ENCODE results near the gene GPX5. TPM values are rescaled to one million over a fixed set of nuclear protein-coding genes. Genes with fewer than 3 reads are reported as not detected.

The GPX5 gene
- total RNA-seq, 1 experiment from 2014 or later = not detected

DNA sequence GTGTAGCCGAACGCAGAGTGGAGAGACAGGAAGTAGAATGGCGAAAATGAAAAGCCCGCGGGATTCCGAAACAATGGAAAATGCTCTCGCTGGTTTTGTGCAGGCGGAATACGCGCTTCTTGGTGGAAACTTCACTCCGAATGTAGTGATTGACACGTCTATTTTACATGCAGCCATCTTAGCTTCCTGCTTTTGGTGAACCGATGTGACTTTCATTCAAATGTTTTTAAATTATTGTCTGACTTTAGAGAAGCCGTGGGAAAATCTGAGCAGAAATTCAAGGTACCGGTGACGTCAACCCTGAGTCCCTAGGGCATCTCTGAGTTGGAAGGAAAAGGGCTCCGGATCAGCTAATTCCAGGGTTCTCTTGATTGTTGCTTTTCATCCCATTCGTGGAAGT, 11.4 kb downstream of the GPX5 start:
- ATAC-seq = peak; percentile 72
- in situ Hi-C loops (cut with HindIII; ENCODE audit: low pct_unique_long_range_greater_than_20kb, low sequenced_read_pairs) = no loop called here
- peaks cover 4% of the 10 kb centered on the region; the same call in 1 of the 2 replicates for H3K4me1 ChIP-seq (ENCODE audit: control insufficient read depth, insufficient read depth, low read length)
- ChIA-PET POLR2A (no interaction called here), CTCF (interaction anchor here (0.6 kb wide), 1 partner anchor 156 kb away, joined by 3 read pairs; no protein-coding TSS in a partner anchor)
- 0 out of 2 replicates have a peak overlapping the region, but pooled peaks have one; percentile 3 for H3K27ac ChIP-seq (ENCODE audit: low read length)
- no peaks in the 10 kb centered on the region for H3K36me3 ChIP-seq (ENCODE audit: control insufficient read depth, insufficient read depth, low read length)
- H3K4me3 ChIP-seq (ENCODE audit: low read depth in 2 of 2, low read length in 2 of 2) = peak overlapping the region; percentile 51 to 65
- BruUV-seq (replicated peaks) = no TSS peak
- 0 out of 2 replicates have a peak, but pooled peaks cover 4% of the 10 kb centered on the region for H3K27me3 ChIP-seq (ENCODE audit: control insufficient read depth, insufficient read depth, low read length)
- TF ChIP-seq POLR2AphosphoS5 (IDR thresholded peaks at IDR 0.05; ENCODE audit: low read depth, low read length) (no peak), TCF7L2 (IDR thresholded peaks at IDR 0.05; ENCODE audit: low read depth, low read length) (no peak), SIN3A (IDR thresholded peaks at IDR 0.05; ENCODE audit: borderline replicate concordance, insufficient read depth, low read depth, low read length) (no peak)
- TF ChIP-seq, protein P1, sequence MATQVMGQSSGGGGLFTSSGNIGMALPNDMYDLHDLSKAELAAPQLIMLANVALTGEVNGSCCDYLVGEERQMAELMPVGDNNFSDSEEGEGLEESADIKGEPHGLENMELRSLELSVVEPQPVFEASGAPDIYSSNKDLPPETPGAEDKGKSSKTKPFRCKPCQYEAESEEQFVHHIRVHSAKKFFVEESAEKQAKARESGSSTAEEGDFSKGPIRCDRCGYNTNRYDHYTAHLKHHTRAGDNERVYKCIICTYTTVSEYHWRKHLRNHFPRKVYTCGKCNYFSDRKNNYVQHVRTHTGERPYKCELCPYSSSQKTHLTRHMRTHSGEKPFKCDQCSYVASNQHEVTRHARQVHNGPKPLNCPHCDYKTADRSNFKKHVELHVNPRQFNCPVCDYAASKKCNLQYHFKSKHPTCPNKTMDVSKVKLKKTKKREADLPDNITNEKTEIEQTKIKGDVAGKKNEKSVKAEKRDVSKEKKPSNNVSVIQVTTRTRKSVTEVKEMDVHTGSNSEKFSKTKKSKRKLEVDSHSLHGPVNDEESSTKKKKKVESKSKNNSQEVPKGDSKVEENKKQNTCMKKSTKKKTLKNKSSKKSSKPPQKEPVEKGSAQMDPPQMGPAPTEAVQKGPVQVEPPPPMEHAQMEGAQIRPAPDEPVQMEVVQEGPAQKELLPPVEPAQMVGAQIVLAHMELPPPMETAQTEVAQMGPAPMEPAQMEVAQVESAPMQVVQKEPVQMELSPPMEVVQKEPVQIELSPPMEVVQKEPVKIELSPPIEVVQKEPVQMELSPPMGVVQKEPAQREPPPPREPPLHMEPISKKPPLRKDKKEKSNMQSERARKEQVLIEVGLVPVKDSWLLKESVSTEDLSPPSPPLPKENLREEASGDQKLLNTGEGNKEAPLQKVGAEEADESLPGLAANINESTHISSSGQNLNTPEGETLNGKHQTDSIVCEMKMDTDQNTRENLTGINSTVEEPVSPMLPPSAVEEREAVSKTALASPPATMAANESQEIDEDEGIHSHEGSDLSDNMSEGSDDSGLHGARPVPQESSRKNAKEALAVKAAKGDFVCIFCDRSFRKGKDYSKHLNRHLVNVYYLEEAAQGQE (IDR thresholded peaks at IDR 0.05; ENCODE audit: insufficient read depth in 1 of 2, low read depth in 2 of 2, low read length in 1 of 2) = no peak
- TF ChIP-seq, protein P2, sequence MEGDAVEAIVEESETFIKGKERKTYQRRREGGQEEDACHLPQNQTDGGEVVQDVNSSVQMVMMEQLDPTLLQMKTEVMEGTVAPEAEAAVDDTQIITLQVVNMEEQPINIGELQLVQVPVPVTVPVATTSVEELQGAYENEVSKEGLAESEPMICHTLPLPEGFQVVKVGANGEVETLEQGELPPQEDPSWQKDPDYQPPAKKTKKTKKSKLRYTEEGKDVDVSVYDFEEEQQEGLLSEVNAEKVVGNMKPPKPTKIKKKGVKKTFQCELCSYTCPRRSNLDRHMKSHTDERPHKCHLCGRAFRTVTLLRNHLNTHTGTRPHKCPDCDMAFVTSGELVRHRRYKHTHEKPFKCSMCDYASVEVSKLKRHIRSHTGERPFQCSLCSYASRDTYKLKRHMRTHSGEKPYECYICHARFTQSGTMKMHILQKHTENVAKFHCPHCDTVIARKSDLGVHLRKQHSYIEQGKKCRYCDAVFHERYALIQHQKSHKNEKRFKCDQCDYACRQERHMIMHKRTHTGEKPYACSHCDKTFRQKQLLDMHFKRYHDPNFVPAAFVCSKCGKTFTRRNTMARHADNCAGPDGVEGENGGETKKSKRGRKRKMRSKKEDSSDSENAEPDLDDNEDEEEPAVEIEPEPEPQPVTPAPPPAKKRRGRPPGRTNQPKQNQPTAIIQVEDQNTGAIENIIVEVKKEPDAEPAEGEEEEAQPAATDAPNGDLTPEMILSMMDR (IDR thresholded peaks at IDR 0.05) = no peak
- intact Hi-C loops (cut with micrococcal nuclease; ENCODE audit: unreplicated experiment) = no loop called here
- H3K9me3 ChIP-seq (ENCODE audit: control insufficient read depth, insufficient read depth, low read depth, low read length) = no peaks in the 10 kb centered on the region
- DNase-seq (ENCODE audit: low read depth, low spot score) = peak; percentile 42

DNA sequence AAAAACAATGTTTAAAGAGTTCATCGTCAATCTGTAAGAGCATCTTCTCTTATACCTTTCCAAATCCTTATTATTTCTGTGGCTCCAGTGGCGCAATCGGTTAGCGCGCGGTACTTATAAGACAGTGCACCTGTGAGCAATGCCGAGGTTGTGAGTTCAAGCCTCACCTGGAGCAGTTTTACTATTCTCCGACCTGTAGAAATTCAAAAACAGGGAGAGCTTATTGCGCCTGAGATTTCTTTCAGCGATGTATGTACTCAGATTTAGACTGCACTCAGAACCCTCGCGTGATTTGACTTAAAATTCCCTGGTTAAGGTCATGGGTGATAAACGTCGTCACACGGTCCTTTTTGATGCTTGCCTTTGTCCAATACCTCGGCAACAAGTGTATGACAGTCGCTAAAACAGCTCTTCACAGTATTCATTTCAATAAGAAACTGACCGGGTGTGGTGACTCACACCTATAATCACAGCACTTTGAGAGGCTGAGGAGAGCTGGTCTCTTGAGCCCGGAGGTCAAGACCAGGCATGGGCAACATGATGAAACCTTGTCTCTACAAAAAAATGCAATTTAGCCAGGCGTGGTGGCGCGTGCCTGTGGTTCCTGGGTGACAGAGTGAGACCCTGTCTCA, 11.9 kb downstream of the GPX5 start:
- ATAC-seq (peak; percentile 98), DNase-seq (ENCODE audit: low read depth, low spot score) (peak; percentile 94)
- TF ChIP-seq TCF7L2 (IDR thresholded peaks at IDR 0.05; ENCODE audit: low read depth, low read length) (peak; percentile 71), SIN3A (IDR thresholded peaks at IDR 0.05; ENCODE audit: borderline replicate concordance, insufficient read depth, low read depth, low read length) (no peak), POLR2AphosphoS5 (IDR thresholded peaks at IDR 0.05; ENCODE audit: low read depth, low read length) (peak; percentile 20; the same call in 1 of the 2 replicates)
- TF ChIP-seq, protein P2 (IDR thresholded peaks at IDR 0.05) = no peak
- Histone ChIP-seq H3K4me3 (ENCODE audit: low read depth in 2 of 2, low read length in 2 of 2) (peak overlapping the region; percentile 51 to 65), H3K4me1 (ENCODE audit: control insufficient read depth, insufficient read depth, low read length) (peaks cover 7% of the 10 kb centered on the region; the same call in 1 of the 2 replicates), H3K27ac (ENCODE audit: low read length) (no peak overlapping the region), H3K27me3 (ENCODE audit: control insufficient read depth, insufficient read depth, low read length) (0 out of 2 replicates have a peak, but pooled peaks cover 4% of the 10 kb centered on the region), H3K9me3 (ENCODE audit: control insufficient read depth, insufficient read depth, low read depth, low read length) (no peaks in the 10 kb centered on the region), H3K36me3 (ENCODE audit: control insufficient read depth, insufficient read depth, low read length) (no peaks in the 10 kb centered on the region)
- ChIA-PET POLR2A (no interaction called here), CTCF (interaction anchor here (0.6 kb wide), 1 partner anchor 157 kb away, joined by 3 read pairs; no protein-coding TSS in a partner anchor)
- BruUV-seq (replicated peaks) = no TSS peak
- intact Hi-C loops (cut with micrococcal nuclease; ENCODE audit: unreplicated experiment) (no loop called here), in situ Hi-C loops (cut with HindIII; ENCODE audit: low pct_unique_long_range_greater_than_20kb, low sequenced_read_pairs) (no loop called here)
